H1 (cell line): ENCODE measurements around the gene FGGY. TPM values are rescaled to one million over a fixed set of nuclear protein-coding genes. Genes with fewer than 3 reads are reported as not detected.

ENCODE experiments used
- CTCF ChIA-PET: fragments of 300-600 bp; sonication (Branson Sonifier 250); formaldehyde crosslinking; loops from one replicate; lab custom pipeline; 2021; ENCODE audit not compliant: partially characterized antibody; lab: Charles Lee
- POLR2A ChIA-PET: fragments of 300-600 bp; sonication (Branson Sonifier 250); formaldehyde crosslinking; loops from one replicate; lab custom pipeline; 2021; ENCODE audit warnings: inconsistent platforms; ENCODE audit not compliant: partially characterized antibody; lab: Charles Lee
- DNase-seq, 2 experiments: peaks; one replicate each; pipeline versions ENCODE4 v3.0.0 to v3.0.0-alpha.2; 2010 to 2022; ENCODE audit warnings: low spot score in 2 of 2, low read depth in 1 of 2, mixed read lengths in 1 of 2
- FAIRE-seq: peaks from 2 replicates; lab custom pipeline; 2011; peaks lifted over from hg19 to GRCh38; lab: Jason Lieb, UNC
- H2AFZ ChIP-seq: 2 replicates; pipeline ENCODE4 v1.8.1; 2012; ENCODE audit warnings: low read length, inconsistent platforms
- H2AK5ac ChIP-seq: 2 replicates; pipeline ENCODE4 v1.6.1; 2013; ENCODE audit warnings: low read depth, low read length
- H2BK120ac ChIP-seq: replicated peaks from 2 replicates; pipeline ENCODE3; 2013; ENCODE audit warnings: low read depth, low read length, inconsistent platforms
- H2BK12ac ChIP-seq: 2 replicates; pipeline ENCODE4 v1.6.1; 2013; ENCODE audit warnings: low read depth, low read length
- H2BK15ac ChIP-seq: 2 replicates; pipeline ENCODE4 v1.6.1; 2013; ENCODE audit warnings: low read length
- H2BK20ac ChIP-seq: 2 replicates; pipeline ENCODE4 v1.6.1; 2013; ENCODE audit warnings: low read length
- H2BK5ac ChIP-seq: 2 replicates; pipeline ENCODE4 v1.6.1; 2013; ENCODE audit warnings: low read depth, low read length
- H3K14ac ChIP-seq: 2 replicates; pipeline ENCODE4 v1.6.1; 2013; ENCODE audit warnings: inconsistent platforms; ENCODE audit not compliant: insufficient read length
- H3K18ac ChIP-seq: 2 replicates; pipeline ENCODE4 v1.6.1; 2013; ENCODE audit warnings: low read length; ENCODE audit errors: extremely low read depth
- H3K23ac ChIP-seq: 2 replicates; pipeline ENCODE4 v1.6.1; 2013; ENCODE audit warnings: inconsistent platforms; ENCODE audit not compliant: insufficient read length
- H3K23me2 ChIP-seq: 2 replicates; pipeline ENCODE4 v1.6.1; 2013; ENCODE audit warnings: low read depth, low read length
- H3K27ac ChIP-seq: 2 replicates; pipeline ENCODE4 v1.6.1; 2011; ENCODE audit warnings: low read depth, low read length, inconsistent platforms
- H3K27me3 ChIP-seq, 4 experiments: replicated peaks in 1 of 4; 1 replicate in 1 of 4; 2 replicates in 3 of 4; pipeline versions ENCODE4 v1.6.1 to v1.8.1; 2011 to 2013; ENCODE audit warnings: low read length in 3 of 4, mild to moderate bottlenecking in 3 of 4, inconsistent platforms in 2 of 4, mixed read lengths in 2 of 4, moderate library complexity in 1 of 4; ENCODE audit not compliant: control insufficient read depth in 3 of 4, insufficient read depth in 3 of 4; ENCODE audit errors: extremely low read depth in 1 of 4
- H3K36me3 ChIP-seq, 4 experiments: 2 replicates each; pipeline versions ENCODE4 v1.6.1 to v1.8.1; 2011 to 2013; ENCODE audit warnings: mild to moderate bottlenecking in 4 of 4, low read length in 3 of 4, moderate library complexity in 2 of 4, control low read depth in 1 of 4, inconsistent platforms in 1 of 4; ENCODE audit not compliant: insufficient read depth in 4 of 4, control insufficient read depth in 2 of 4
- H3K4ac ChIP-seq: replicated peaks from 2 replicates; pipeline ENCODE3; 2013; ENCODE audit warnings: low read length, low read depth, mixed read lengths, inconsistent platforms; ENCODE audit not compliant: insufficient read length
- H3K4me1 ChIP-seq, 4 experiments: replicated peaks in 1 of 4; 1 replicate in 1 of 4; 2 replicates in 3 of 4; pipeline versions ENCODE4 v1.6.1 to v1.8.1; 2011 to 2013; ENCODE audit warnings: low read length in 3 of 4, inconsistent platforms in 2 of 4, mixed read lengths in 1 of 4; ENCODE audit not compliant: insufficient read depth in 4 of 4, control insufficient read depth in 3 of 4
- H3K4me2 ChIP-seq, 2 experiments: 2 replicates each; pipeline versions ENCODE4 v1.6.1 to v1.8.1; 2011 to 2013; ENCODE audit warnings: low read depth in 2 of 2, low read length in 2 of 2, control low read depth in 1 of 2, inconsistent platforms in 1 of 2, mild to moderate bottlenecking in 1 of 2; ENCODE audit not compliant: insufficient read depth in 1 of 2
- H3K4me3 ChIP-seq, 4 experiments: fragments of 200-600, 300-600 bp in 1 of 4; sonication (generic), shearing (Covaris generic), sonication (Bioruptor Twin) in 1 of 4; 2 replicates each; pipeline versions ENCODE4 v1.5.1 to v1.8.1; 2011 to 2016; ENCODE audit warnings: low read length in 4 of 4, low read depth in 3 of 4, control low read depth in 2 of 4, inconsistent platforms in 2 of 4, mild to moderate bottlenecking in 2 of 4, mixed read lengths in 1 of 4, moderate library complexity in 1 of 4; ENCODE audit not compliant: insufficient read depth in 2 of 4; ENCODE audit errors: extremely low read depth in 1 of 4
- H3K56ac ChIP-seq: replicated peaks from 2 replicates; pipeline ENCODE3; 2013; ENCODE audit warnings: low read depth, mild to moderate bottlenecking, mixed read lengths, low read length, inconsistent platforms; ENCODE audit not compliant: insufficient read length
- H3K79me1 ChIP-seq: 2 replicates; pipeline ENCODE4 v1.6.1; 2013; ENCODE audit warnings: low read depth, low read length, control low read depth
- H3K79me2 ChIP-seq, 2 experiments: 2 replicates each; pipeline versions ENCODE4 v1.6.1 to v1.8.1; 2012 to 2013; ENCODE audit warnings: low read length in 2 of 2, mild to moderate bottlenecking in 2 of 2, inconsistent platforms in 1 of 2; ENCODE audit not compliant: insufficient read depth in 2 of 2, control insufficient read depth in 1 of 2
- H3K9ac ChIP-seq, 4 experiments: replicated peaks in 1 of 4; 1 replicate in 1 of 4; 2 replicates in 3 of 4; pipeline versions ENCODE4 v1.6.1 to v1.8.1; 2011 to 2013; ENCODE audit warnings: low read depth in 3 of 4, low read length in 3 of 4, control low read depth in 2 of 4, mild to moderate bottlenecking in 2 of 4, moderate library complexity in 2 of 4, inconsistent platforms in 1 of 4; ENCODE audit errors: extremely low read depth in 1 of 4
- H3K9me3 ChIP-seq, 2 experiments: 2 replicates each; pipeline versions ENCODE4 v1.6.1 to v1.8.1; 2012 to 2013; ENCODE audit warnings: mild to moderate bottlenecking in 2 of 2, moderate library complexity in 2 of 2, control low read depth in 1 of 2, inconsistent platforms in 1 of 2, low read depth in 1 of 2, low read length in 1 of 2, mixed read lengths in 1 of 2; ENCODE audit not compliant: insufficient read depth in 2 of 2
- H4K20me1 ChIP-seq, 2 experiments: replicated peaks in 1 of 2; 2 replicates each; pipeline versions ENCODE3 to v1.8.1; 2011 to 2013; ENCODE audit warnings: inconsistent platforms in 2 of 2, low read length in 2 of 2, mild to moderate bottlenecking in 1 of 2; ENCODE audit not compliant: insufficient read depth in 2 of 2, control insufficient read depth in 1 of 2
- H4K5ac ChIP-seq: 2 replicates; pipeline ENCODE4 v1.6.1; 2013; ENCODE audit warnings: low read length, low read depth, mixed read lengths, inconsistent platforms; ENCODE audit not compliant: insufficient read length
- H4K8ac ChIP-seq: 2 replicates; pipeline ENCODE4 v1.8.0; 2013; ENCODE audit warnings: mild to moderate bottlenecking, moderate library complexity, low read length, inconsistent platforms; ENCODE audit not compliant: insufficient read depth; ENCODE audit errors: extremely low read depth
- H4K91ac ChIP-seq: replicated peaks from 2 replicates; pipeline ENCODE3; 2013; ENCODE audit warnings: low read length, mixed read lengths, inconsistent platforms; ENCODE audit not compliant: insufficient read length
- ASH2L ChIP-seq: fragments of 200-600, 300-600 bp; sonication (generic); IDR thresholded peaks from one replicate; pipeline ENCODE4 v1.7.1; 2017; ENCODE audit warnings: low read length
- BACH1 ChIP-seq: IDR thresholded peaks from 2 replicates; pipeline ENCODE4 v1.6.1; 2012; ENCODE audit warnings: low read length, improper control_type of control experiment
- CHD2 ChIP-seq: IDR thresholded peaks from 2 replicates; pipeline ENCODE4 v1.6.1; 2012; ENCODE audit warnings: low read length, improper control_type of control experiment
- FOSL1 ChIP-seq: IDR thresholded peaks from 2 replicates; pipeline ENCODE4 v1.6.1; 2011; ENCODE audit warnings: mild to moderate bottlenecking, low read depth, low read length, moderate library complexity; ENCODE audit not compliant: insufficient read depth
- NRF1 ChIP-seq: IDR thresholded peaks from 2 replicates; pipeline ENCODE4 v1.6.1; 2011; ENCODE audit warnings: mild to moderate bottlenecking, low read depth, low read length, improper control_type of control experiment
- PHF8 ChIP-seq: fragments of 200-600 bp; sonication (generic); conservative IDR thresholded peaks from 2 replicates; pipeline ENCODE4 v1.7.1; 2012; ENCODE audit warnings: low read depth, mild to moderate bottlenecking, inconsistent platforms, low read length, moderate library complexity
- POU5F1 ChIP-seq: IDR thresholded peaks from 2 replicates; pipeline ENCODE4 v1.6.1; 2011; ENCODE audit warnings: low read depth, mild to moderate bottlenecking, low read length, moderate library complexity
- RFX5 ChIP-seq: IDR thresholded peaks from 2 replicates; pipeline ENCODE4 v1.6.1; 2011; ENCODE audit warnings: low read depth, low read length, improper control_type of control experiment, borderline replicate concordance
- YY1 ChIP-seq: IDR thresholded peaks from 2 replicates; pipeline ENCODE4 v1.6.1; 2011; ENCODE audit warnings: low read depth, mild to moderate bottlenecking, low read length
- WGBS, 2 experiments: shearing (Covaris generic) in 1 of 2; methylation state at CpG; one replicate each; pipeline versions ENCODE4 v1.1.6 to v1.1.7; 2013 to 2015; ENCODE audit warnings: low lambda C conversion rate in 2 of 2, mixed read lengths in 2 of 2, inconsistent platforms in 1 of 2, low coverage in 1 of 2, missing lambda C conversion rate in 1 of 2; ENCODE audit not compliant: insufficient replicate concordance in 2 of 2, insufficient coverage in 1 of 2, insufficient read length in 1 of 2; ENCODE audit errors: extremely low coverage in 1 of 2, missing lambda C conversion rate in 1 of 2; 5-methylcytosine and 5-hydroxymethylcytosine counted together
- polyA plus RNA-seq, 7 experiments: library from polyadenylated mRNA; depleted of rRNA in 3 of 7; stranded (reverse) in 5 of 7; unstranded in 2 of 7; fragments of >200 nt in 5 of 7; fragments of 200-250 nt in 2 of 7; gene quantifications; 1 replicate in 5 of 7; 2 replicates in 1 of 7; 4 replicates in 1 of 7; pipeline versions ENCODE4 v1.2.1 to v1.2.3, GENCODE V29; 2011 to 2013; ENCODE audit warnings: missing spikeins in 2 of 7, mixed read lengths in 2 of 7
- total RNA-seq: library from RNA; stranded (reverse); fragmentation: NEBNext Ultra II Directional; extraction: Animal tissue kit (Norgen Biotek cat#: 25700); gene quantifications from 2 replicates; pipeline ENCODE4 v1.2.1, GENCODE V29; 2021

FGGY gene
- total and polyA plus RNA-seq, 2 of the 8 experiments (the other 6 are each of a cell fraction or from before 2014, with no cell fraction given) = 10.3 to 12.5 TPM

GRCh38 chr1:59248758-59249157 lies 48.1 kb upstream of the FGGY start:
- H2BK12ac ChIP-seq = no peak overlapping the region
- no peak overlapping the region for H2AFZ ChIP-seq
- no peak overlapping the region for H3K14ac ChIP-seq
- no peaks in the 10 kb centered on the region for H3K36me3 ChIP-seq
- H2AK5ac ChIP-seq = no peak overlapping the region
- H3K9me3 ChIP-seq = peaks cover 6 to 9% of the 10 kb centered on the region in 2 experiments
- no peak overlapping the region for H3K23ac ChIP-seq
- H2BK15ac ChIP-seq = no peak overlapping the region
- ChIA-PET CTCF (no interaction called here), POLR2A (no interaction called here)
- H4K8ac ChIP-seq = no peak overlapping the region
- H4K5ac ChIP-seq = no peak overlapping the region
- H3K27ac ChIP-seq = no peak overlapping the region
- whole genome bisulfite sequencing, 2 experiments = 88% methylated on average over 1 of the region's 1 CpG; no CpG with 5 or more reads in 1 of the 2 experiments
- no peaks in the 10 kb centered on the region for H3K79me2 ChIP-seq
- no peak overlapping the region for H2BK5ac ChIP-seq
- no peaks in the 10 kb centered on the region for H4K20me1 ChIP-seq
- DNase-seq = no peak
- H3K27me3 ChIP-seq = no peaks in the 10 kb centered on the region
- no peak overlapping the region for H2BK20ac ChIP-seq
- no peak for FAIRE-seq
- H3K9ac ChIP-seq = no peak overlapping the region
- no peak overlapping the region for H4K91ac ChIP-seq
- no peaks in the 10 kb centered on the region for H3K23me2 ChIP-seq
- H3K18ac ChIP-seq = no peak overlapping the region
- no peak overlapping the region for H3K56ac ChIP-seq
- TF ChIP-seq FOSL1 (no peak), RFX5 (no peak), BACH1 (no peak), PHF8 (no peak), CHD2 (no peak), ASH2L (no peak), POU5F1 (no peak), YY1 (no peak), NRF1 (no peak)
- no peak overlapping the region for H3K4me3 ChIP-seq
- H3K79me1 ChIP-seq = no peaks in the 10 kb centered on the region
- no peak overlapping the region for H3K4me2 ChIP-seq
- no peak overlapping the region for H2BK120ac ChIP-seq
- no peaks in the 10 kb centered on the region for H3K4me1 ChIP-seq
- no peak overlapping the region for H3K4ac ChIP-seq
